HG03442 (cell line): ENCODE measurements around the gene ESPL1.
A peak's percentile ranks its signal among the peaks of the same experiment; 100 is the strongest.

Experiments
- ATAC-seq: cut with Tn5 transposase; IDR thresholded peaks from one replicate; pipeline ENCODE4 v1.9.1; 2021; ENCODE audit warnings: mild to moderate bottlenecking, moderate library complexity; ENCODE audit not compliant: unreplicated experiment

ESPL1 gene

GRCh38 chr12:53255996-53256395, 12.1 kb upstream of the ESPL1 start:
- ATAC-seq = no peak

GRCh38 chr12:53258541-53259539, 9.3 kb upstream of the ESPL1 start:
- no peak for ATAC-seq

- ATAC-seq = no peak
Observed at GRCh38 chr12:53259891-53260290, 8.2 kb upstream of the ESPL1 start.

- no peak for ATAC-seq
Observed at GRCh38 chr12:53265783-53266182, 2.3 kb upstream of the ESPL1 start.

- ATAC-seq = peak; percentile 22
Observed at GRCh38 chr12:53267306-53267998, 647 bp upstream of the ESPL1 start.

GRCh38 chr12:53268630-53269562, 797 bp downstream of the ESPL1 start:
- ATAC-seq = peak; percentile 5

- ATAC-seq = no peak
Observed at GRCh38 chr12:53274445-53274844, 6.3 kb downstream of the ESPL1 start.

- no peak for ATAC-seq
Observed at GRCh38 chr12:53276511-53276910, 8.4 kb downstream of the ESPL1 start.

GRCh38 chr12:53277981-53278380, 9.9 kb downstream of the ESPL1 start:
- no peak for ATAC-seq

GRCh38 chr12:53279283-53279869, 11.3 kb downstream of the ESPL1 start:
- no peak for ATAC-seq

GRCh38 chr12:53279888-53280498, 11.9 kb downstream of the ESPL1 start:
- ATAC-seq = no peak

- ATAC-seq = no peak
Observed at GRCh38 chr12:53286448-53286847, 18.3 kb downstream of the ESPL1 start.

- ATAC-seq = no peak
Observed at GRCh38 chr12:53287741-53288216, 19.7 kb downstream of the ESPL1 start.

- ATAC-seq = no peak
Observed at GRCh38 chr12:53288322-53288721, 20.2 kb downstream of the ESPL1 start.

- no peak for ATAC-seq
Observed at GRCh38 chr12:53289891-53290290, 21.8 kb downstream of the ESPL1 start.

GRCh38 chr12:53290661-53291060, 22.6 kb downstream of the ESPL1 start:
- ATAC-seq = no peak

- no peak for ATAC-seq
Observed at GRCh38 chr12:53292426-53292825, 24.3 kb downstream of the ESPL1 start.

GRCh38 chr12:53295070-53295890, 27.2 kb downstream of the ESPL1 start, which contains the start of gene PFDN5:
Gene PFDN5, plus strand, starts transcription at chr12:53295542. Its CDS starts 26 bp downstream, at chr12:53295568.
- peak; percentile 79 for ATAC-seq

- ATAC-seq = no peak
Observed at GRCh38 chr12:53295891-53296219, 27.8 kb downstream of the ESPL1 start.
